Mesenteric fat pad (tissue), 1 donor: Measurements from ENCODE around the gene CLDN12. TPM values are rescaled to one million over a fixed set of nuclear protein-coding genes. Genes with fewer than 3 reads are reported as not detected.

Experiments used
- DNase-seq: peaks from one replicate; pipeline ENCODE4 v3.0.0-alpha.2; 2020; ENCODE audit warnings: low spot score
- long read RNA-seq: library from polyadenylated mRNA; unstranded; transcript quantifications from one replicate; pipeline ENCODE4 v2.0.0, GENCODE V29; 2020
- total RNA-seq: library from RNA; stranded (reverse); fragmentation: NEBNext Ultra II Directional; extraction: Animal tissue kit (Norgen Biotek cat#: 25700); gene quantifications from one replicate; pipeline ENCODE4 v1.2.1, GENCODE V29; 2021
- donor health status: DM: yes; HTN: yes; CAD: no.

The CLDN12 gene
- 20.1 TPM for total RNA-seq
- long read RNA-seq, partial matches to known transcripts: 0 of 1 reads
- long read RNA-seq, other reads (novel, unspliced or antisense): 1 of 1 reads

DNA sequence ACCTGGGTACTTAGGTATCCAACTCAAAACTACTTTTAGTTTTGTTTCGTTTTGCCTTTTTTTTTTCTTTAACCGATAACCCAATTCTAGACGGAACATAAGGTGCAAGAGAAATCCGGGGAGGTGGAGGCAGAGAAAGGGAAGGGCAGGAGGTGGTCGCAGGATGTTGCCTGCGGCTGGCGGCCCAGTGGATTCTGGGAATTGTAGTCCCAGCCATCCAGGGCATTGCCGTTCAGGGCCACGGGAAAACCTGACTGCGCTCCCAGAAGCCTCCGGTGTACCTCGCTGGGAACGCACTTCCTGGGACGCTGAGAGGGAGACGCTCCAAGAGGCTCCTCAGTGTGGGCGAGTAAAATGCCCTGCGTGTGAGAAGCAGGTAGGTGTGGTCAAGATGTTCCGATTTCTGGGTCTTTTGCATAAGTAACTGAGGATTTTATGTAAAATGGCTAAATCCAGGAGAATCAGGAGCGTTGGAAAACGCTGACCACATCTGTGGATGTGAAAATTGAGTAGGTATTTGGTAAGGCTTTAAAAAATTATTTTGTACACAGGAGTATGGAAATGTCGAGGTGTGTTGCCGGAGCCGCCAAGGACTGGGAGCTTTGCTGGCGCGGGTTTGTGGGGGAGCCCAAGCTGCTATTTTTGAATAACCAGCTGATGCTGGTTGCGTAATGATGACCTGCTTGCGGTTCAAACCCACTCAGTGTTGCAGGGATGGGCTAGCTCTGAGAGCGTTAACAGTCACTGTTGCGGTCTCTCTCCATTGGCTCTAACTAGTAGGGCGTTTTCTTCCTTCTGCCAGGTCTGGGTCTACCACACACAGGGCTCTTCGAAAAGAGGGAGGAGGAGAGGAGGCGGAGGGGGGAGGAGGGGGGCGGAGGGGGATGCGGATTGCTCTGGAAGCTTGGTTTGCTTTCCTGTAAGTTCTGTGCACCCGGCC, at the start of gene CLDN12:
TSS of gene CLDN12 (plus strand) at position 288 of the 940 bp plus-strand sequence. CDS start 9,216 bp downstream, outside the sequence.
- peak; percentile 91 for DNase-seq

DNA sequence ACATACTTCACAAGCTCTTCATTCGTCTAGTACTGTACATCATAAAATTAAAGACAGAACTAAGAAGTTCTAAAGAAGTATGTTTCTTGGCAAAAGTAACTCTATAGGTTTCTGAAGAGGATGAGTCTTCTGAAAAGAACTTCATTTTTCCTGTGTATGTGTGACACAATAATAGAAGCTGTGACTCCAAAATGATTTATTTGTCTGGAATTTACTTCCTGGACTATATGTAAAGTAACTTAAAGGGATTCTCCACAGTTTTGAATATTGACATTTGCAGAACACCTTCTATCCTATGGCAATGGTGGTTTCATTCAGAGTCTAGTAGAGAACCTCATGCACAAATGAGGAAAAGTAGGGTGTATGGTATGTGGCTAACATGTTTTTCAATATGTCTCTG, 19.8 kb upstream of the CLDN12 start:
- no peak for DNase-seq

DNA sequence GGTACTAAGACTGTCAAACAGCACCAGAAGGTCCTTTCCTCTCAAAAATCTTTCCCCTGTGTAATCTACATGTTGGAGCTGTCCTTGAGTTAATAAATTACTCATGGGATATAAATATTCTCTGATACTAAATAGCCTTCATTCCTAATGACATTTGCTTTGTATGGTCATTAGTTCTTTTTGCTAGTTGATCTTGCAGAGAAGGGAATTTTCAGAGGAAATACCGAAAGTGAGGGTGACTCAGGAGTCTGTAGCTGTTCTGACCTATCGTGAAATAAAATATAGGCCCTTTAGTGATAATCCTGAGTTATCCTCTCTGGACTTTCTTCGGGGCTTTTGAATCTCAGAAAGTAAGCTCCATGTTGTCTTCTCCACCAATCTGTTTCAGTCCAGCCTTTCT, 19.4 kb upstream of the CLDN12 start:
- no peak for DNase-seq

DNA sequence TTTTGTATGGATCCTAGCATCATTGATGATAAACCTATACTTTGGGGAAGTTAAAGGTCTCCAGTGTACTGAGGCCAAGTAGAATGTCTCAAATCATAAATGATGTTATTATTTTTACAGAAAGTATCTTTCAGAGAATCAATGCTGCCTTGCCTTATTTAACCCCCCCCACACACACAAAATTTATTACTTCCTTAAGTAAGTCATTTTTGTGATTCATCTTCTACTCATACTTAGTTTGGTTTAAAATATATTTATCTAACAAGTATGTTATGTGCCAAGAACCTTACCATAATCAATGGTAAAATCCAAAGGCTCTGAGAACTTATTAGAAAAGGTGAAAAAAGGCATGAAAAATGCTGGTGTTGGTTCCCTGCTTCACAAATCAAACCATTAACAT, 18.8 kb upstream of the CLDN12 start:
- no peak for DNase-seq

DNA sequence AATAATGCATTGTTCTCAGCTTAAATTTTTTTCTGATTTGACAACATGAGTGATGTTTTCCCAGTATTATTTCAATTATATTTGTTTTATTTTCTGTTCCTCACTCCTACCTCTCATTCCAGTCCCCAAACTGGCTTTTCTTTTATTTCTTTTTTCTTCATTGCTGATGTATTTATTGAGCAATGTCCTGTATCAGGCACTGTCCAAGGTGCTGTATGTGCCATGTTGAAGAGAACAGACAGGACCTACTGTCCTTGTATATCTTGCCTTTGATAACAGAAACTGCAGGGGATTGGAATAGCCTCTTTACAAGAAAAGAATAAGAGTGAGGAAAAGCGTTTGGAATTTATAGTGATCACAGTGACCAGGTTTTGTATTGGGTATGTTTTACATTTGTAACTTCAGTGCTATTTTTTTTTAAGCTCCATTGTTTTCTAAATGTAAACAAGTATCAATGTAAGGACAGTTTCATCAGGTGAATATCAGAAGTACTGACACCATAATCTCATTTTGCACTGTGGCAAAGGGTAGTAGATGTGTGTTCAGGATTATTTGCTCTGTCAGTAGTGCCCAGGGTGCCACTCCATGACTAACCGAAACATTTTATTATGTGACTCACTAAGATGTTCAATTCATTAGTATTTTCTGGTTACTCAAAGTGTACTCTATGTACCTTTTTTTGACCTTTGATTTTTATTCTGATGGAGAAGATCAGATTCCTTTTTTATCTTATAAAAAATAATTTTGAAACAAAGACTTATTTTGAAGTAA, 15.6 kb upstream of the CLDN12 start:
- DNase-seq: no peak

DNA sequence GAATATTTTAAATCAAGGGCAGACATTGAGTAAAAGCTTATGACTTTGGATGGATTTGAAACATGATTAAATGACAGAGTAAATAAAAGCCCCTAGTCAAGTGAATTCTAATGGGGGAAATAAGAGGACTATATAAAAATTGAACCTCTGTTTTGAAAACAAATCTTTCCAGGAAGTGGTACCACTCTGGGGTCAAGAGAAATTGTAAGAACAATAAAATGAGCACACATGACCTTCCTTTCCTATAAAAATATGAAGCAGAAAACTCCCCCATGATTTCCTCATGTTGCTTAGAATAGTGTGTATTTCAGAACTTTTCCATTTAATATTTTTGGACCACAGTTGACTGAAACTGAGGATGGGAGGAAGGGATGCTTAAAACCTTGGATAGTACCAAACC, 12.3 kb upstream of the CLDN12 start:
- no peak for DNase-seq

DNA sequence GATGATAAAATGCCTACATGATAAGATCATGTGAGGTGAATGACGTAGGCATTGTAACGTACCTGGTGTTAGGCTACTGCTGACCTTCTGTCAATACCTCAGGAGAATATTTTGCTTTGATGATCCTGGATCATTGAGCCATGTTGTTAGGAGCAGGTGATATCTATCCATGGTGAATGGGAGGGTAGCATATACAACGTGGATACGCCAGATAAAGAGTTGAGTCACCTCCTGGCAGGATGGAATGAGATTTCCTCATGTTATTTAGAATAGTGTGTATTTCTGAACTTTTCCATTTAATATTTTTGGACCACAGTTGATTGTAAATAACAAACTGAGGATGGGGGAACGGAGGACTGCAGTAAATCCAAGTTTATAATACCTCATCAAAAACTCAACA, 11.8 kb upstream of the CLDN12 start:
- no peak for DNase-seq

DNA sequence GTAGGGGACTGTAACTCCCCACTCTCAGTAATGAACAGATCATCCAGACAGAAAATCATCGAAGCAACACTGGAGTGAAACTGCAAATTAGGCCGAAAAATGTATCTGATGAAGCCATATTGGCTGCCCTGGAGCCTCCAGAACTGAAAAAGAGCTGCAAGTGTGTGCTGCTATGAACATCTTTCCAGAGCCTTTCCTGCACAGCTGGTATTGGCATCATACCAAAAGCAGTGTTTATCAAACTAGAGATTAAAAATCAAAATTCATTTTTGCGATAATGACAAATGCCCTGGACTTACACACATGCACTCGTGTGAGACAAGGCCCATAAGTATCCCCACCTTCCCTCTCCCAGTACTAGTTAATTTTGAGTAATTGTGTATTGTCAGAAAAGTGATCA, 6.8 kb upstream of the CLDN12 start:
- DNase-seq: no peak

DNA sequence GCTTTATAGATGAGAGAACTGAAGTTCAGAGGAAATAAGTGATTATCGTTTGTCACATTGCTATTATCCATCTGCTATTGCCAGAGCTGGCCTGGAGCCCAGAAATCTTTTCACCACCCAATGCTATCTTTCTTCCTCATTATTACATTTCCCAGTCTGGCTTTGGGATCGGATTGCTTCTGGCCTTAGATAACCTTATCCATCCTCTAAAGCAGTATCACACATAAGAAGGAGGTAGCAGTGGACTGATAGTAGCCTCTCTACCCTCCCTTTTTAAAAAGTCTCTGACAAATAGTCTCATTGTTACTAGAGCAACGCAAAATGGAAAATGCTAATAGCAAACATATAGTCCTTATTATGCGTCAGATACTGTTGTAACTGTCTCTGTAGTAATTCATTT, 1.3 kb upstream of the CLDN12 start:
- DNase-seq: no peak

DNA sequence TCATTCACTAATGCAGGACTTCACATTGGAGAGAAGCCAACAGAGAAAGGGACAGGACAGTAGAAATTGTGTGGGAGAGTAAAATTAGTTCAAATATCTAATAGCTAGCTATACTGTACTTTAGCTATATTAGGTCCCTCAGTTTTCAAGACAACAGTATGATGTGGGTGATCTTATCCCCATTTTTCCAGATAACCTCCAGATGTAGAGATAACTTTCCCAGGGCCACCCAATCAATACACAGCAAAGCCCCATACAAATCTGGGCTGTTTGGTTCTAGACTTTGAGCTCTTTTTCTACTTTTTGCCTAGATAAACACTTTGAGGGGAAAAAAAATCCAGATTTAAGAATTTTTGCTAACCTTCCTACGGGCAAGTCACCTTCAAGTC, 482 bp upstream of the CLDN12 start:
- DNase-seq: no peak

DNA sequence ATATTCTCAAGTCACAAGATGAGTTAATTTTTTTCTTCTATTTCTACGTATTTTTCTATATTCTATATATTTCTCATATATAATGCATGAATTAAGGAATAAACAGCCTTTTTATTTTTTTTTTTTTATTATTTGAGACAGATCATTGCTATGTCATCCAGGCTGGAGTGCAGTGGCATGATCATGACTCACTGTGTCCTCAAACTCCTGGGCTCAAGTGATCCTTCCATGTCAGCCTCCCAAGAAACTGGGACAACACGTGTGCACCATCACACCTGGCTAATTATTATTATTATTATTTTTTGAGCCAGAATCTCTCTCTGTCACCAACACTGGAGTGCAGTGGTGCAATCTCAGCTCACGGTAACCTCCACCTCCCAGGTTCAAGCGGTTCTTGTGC, 1.5 kb downstream of the CLDN12 start:
- no peak for DNase-seq

DNA sequence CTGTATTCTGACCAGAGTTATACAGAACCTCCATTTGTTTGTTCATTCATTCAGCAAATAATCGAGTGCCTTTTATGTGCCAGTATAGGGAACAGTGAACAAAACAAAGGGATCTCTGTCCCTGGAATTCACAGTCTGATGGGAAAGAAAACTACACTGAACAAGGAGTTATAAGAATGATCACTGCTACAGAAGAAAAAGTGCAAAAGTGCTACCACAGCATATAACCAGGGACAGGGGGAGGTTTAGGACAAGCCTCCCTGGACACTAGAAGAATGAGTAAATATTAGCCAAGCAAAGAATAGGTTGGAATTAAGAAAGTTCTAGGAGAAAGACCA, 4.2 kb downstream of the CLDN12 start:
- DNase-seq: no peak

DNA sequence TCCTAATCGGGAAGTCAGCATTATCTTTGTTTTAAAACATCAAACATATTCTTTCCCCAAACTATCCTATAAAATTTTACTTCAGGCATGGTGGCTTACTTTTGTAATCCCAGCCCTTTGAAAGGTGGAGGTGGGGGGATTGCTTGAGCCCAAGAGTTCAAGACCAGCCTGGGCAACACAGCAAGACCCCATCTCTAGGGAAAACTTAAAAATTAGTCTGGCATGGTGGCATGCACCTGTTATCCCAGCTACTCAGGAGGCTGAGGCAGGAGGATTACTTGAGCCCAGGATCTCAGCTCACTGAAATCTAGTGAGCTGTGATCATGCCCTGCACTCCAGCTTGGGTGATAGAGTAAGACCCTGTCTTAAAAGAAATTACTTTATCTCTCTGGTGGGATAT, 4.9 kb downstream of the CLDN12 start:
- DNase-seq: no peak

DNA sequence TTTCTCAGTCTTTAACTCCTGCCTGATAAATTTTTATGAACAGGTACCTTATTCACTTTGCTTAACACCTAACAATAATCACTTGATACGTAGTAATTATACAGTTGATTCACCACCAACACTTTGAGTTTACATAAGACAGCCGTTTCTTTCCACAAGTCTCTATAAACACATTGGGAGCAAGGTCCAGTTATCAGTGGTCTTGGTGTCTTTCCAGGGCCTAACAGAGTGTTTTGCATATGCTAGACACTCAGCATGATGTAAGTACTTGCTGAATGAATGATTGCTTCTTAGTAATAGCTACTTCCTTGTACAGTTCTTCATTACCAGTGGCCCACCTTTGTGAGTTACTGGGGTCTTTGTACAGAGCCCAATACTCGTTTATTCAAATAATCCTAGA, 6.4 kb downstream of the CLDN12 start:
- no peak for DNase-seq

DNA sequence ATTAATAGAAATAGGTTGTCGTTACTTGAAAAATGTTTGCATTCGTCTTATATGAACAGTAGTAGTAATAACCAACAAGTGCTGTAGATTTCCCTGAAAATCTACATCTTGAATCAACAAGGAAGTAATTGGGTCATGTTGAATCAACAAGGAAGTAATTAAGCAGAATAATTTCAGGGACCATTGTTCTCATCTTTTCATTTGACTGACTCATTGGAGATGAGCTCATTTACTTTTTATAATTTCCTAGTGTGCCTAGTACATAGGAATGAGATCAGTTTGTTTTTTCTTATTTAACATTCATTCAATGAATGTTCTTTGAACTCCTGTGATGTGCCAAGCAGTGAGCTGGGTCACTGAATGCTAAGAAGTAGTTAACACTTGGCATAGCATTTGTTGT, 8.2 kb downstream of the CLDN12 start:
- no peak for DNase-seq

DNA sequence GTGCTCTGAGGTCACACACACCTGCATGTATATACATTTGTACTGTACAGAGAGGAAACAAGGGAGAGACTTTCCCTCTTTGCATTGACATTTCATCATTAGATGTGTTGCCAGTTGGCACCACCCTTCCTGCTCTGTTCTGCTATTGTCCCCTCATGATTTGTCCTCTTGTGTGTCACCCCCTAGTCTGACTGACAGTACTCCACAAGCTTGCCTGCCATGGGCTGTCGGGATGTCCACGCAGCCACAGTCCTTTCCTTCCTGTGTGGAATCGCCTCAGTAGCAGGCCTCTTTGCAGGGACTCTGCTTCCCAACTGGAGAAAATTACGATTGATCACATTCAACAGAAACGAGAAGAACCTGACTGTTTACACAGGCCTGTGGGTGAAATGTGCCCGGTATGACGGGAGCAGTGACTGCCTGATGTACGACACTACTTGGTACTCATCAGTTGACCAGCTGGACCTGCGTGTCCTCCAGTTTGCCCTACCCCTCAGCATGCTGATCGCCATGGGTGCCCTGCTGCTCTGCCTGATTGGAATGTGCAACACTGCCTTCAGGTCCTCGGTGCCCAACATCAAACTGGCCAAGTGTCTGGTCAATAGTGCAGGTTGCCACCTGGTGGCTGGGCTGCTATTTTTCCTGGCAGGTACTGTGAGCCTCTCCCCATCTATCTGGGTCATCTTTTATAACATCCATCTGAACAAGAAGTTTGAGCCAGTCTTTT, 9.4 kb downstream of the CLDN12 start:
- no peak for DNase-seq

DNA sequence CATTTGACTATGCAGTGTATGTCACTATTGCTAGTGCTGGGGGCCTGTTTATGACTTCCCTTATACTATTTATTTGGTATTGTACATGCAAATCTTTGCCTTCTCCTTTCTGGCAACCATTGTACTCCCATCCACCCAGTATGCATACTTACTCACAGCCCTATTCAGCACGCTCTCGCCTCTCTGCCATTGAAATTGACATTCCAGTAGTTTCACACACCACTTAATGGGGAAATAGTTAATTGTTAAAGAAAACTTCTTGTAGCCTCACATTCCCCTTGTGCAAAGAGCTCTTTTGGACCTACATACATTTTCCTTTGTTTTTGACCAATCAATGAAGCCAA, 9.9 kb downstream of the CLDN12 start:
- DNase-seq: no peak

DNA sequence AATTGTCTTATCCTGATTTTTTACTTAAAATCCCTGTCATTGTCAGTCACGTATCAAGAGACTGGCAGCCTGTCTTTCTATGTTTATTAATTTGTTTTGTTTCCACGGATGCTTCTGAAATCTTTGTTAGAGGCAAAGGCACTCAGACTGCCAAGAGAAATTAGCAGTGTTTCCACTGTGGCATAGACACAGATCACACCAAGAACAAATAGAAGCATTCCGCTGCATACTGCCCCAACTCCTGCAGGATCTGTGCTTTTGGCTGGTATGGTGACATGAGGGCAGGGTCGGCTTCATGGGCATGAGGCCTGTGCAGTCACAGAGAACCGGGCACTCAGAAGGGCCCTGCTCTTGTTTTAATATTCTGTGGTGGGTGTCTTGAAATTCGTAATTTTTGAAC, 18.4 kb downstream of the CLDN12 start:
- no peak for DNase-seq

DNA sequence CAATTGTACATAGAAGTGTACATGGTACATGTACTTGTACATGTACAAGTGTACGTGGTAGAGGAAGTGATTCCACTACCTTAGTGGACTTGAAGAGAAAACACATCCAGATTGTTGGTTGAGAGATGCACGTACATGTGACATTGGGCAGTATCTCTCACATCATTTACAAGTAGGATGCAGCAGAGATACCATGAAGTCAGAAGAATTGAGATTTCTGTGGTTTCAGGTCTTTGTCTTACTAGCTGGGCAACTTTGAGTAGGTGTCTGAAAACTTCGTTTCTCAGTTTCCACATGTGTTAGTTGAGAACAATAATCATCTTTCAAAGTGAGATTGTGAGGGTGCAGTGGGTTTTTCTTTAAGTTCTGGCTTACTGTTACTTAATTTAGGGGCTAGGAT, 21.5 kb downstream of the CLDN12 start:
- DNase-seq: no peak

DNA sequence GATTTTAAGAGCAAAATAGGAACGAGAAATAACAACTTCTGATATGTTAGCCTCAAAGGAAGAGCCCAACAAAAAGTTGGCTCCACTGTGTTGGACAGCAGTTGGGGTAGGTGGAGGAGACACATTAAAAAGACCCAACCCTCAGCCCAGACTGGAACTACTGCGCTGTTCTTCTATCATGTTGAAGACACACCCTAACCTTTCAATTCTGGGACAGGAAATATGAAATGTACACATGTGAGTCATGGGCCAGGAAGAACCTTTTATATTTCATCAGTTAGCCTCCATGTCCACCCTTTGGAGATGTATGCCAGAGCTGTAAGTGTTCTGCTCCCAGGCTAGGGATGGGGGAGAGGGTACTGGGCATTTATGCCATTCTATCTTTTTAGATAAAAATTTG, 22.1 kb downstream of the CLDN12 start:
- DNase-seq: no peak

DNA sequence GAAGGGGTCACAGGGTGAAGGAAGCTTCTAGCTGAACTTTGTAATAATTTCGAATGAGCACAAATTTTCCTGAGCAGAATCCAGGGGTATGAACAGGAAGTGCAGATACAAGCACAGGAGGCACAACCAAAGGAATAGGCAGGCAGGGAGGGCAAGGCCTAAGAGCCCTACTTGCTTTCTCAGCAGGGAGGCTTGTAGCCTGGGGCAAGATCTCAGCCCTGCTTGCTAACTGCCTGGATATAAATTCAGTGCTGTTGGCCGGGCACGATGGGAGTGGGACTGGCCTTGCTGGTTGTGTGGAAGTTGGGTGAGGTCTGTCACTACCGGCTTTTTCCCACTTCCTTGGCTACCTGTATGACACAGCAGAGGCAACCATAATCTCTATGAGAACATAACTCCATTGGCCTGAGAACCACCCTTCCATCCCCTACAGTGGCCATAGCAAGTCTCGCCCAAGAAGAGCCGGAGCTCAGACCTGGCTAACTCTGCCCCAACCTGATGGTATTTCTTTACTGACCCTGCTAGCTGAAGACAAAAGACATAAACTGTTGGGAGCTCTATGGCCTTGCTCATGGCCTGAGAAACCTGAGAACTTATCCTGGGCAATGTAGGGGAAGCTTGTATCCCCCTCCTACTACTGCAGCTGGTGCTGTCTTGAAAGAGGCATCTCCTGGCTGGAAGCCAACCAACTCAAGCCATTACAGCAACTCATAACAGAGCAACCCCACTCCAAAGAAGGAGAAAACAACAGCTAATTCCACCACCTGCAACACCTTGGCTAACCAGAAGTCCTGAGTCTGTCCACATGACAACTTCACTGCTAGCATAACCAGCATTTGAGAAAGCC, 27.6 kb downstream of the CLDN12 start:
- DNase-seq: no peak
